GM19468 (cell line): ENCODE results near the gene HACD1.

Experiments
- ATAC-seq: cut with Tn5 transposase; IDR thresholded peaks from one replicate; pipeline ENCODE4 v1.9.1; 2021; ENCODE audit warnings: mild to moderate bottlenecking, moderate library complexity, moderate number of reproducible peaks; ENCODE audit not compliant: unreplicated experiment; ENCODE audit errors: extremely low read depth

HACD1 gene, protein sequence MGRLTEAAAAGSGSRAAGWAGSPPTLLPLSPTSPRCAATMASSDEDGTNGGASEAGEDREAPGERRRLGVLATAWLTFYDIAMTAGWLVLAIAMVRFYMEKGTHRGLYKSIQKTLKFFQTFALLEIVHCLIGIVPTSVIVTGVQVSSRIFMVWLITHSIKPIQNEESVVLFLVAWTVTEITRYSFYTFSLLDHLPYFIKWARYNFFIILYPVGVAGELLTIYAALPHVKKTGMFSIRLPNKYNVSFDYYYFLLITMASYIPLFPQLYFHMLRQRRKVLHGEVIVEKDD

GRCh38 chr10:17617031-17617911 lies at the start of gene HACD1:
HACD1 (minus strand) TSS chr10:17617374; CDS start chr10:17617339, 35 bp downstream.
- ATAC-seq = peak; percentile 28

GRCh38 chr10:17665747-17666146 lies 48.6 kb upstream of the HACD1 start:
- ATAC-seq = no peak

- no peak for ATAC-seq
Measured at GRCh38 chr10:17663450-17663849, 46.3 kb upstream of the HACD1 start.

GRCh38 chr10:17662193-17663138 lies 45.3 kb upstream of the HACD1 start:
- no peak for ATAC-seq

GRCh38 chr10:17661510-17661909 lies 44.3 kb upstream of the HACD1 start:
- ATAC-seq = no peak

- ATAC-seq = no peak
Measured at GRCh38 chr10:17660921-17661320, 43.7 kb upstream of the HACD1 start.

- no peak for ATAC-seq
Measured at GRCh38 chr10:17659365-17659764, 42.2 kb upstream of the HACD1 start.

- no peak for ATAC-seq
Measured at GRCh38 chr10:17657103-17657500, 39.9 kb upstream of the HACD1 start.

- ATAC-seq = peak; percentile 84
Measured at GRCh38 chr10:17655567-17656146, 38.5 kb upstream of the HACD1 start.

GRCh38 chr10:17655009-17655408 lies 37.8 kb upstream of the HACD1 start:
- no peak for ATAC-seq

DNA sequence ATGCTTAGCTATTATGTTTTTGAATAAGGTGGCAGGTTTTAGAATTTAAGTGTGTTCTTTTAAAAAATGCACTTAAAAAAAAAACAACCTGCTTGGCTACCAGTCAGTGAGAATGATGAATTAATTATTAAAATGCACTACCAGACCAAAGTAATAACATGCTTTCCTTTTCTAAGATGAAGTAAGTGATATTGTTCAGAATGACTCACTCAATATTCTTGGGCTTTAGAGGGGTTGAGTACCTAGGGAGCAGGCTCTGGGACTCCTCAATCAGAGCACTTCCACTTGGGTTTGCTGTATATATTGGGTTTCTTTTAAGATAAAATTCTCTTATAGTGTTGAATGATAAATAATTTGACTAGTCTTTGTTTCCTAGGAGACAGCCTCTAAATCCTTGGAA lies 35.4 kb upstream of the HACD1 start:
- no peak for ATAC-seq

DNA sequence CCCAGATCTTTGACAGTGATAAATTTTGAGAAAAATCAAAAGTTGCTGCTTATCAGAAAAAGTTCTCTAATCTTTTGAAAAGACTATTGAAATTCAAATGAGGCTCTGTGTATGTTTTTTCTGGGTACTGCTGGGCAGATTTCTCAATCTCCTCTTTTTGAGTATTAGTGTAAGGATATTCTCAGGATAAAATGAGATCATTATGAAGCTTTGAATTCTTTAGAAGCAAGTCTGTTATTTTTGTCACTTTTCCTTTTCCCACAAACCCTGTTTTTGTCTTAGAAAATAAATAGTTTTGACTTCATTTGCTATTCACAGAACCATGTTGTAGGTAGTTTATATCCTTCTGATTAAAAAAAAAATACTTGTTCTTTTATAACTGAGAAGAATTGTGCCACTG lies 34.7 kb upstream of the HACD1 start:
- ATAC-seq = no peak

DNA sequence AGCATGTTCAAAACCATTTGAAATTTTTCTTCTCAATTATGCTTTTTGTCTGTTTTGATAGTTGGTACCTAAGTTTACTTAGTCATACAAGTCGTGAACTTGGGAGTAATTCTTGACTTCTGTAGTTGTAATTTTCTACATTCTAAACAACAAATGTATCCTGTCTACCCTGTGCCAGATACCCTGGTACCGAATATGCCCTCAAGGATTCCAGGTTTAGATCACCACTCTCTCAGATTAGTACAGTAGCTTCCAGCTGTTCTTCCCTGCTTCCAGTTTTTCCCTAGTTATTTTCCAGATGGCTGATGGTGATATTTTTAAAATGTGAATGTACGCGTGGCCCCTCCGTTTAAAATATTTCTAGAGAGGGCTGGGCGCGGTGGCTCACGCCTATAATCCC lies 33.2 kb upstream of the HACD1 start:
- ATAC-seq = no peak

- ATAC-seq = no peak
Measured at GRCh38 chr10:17649836-17650235, 32.7 kb upstream of the HACD1 start.

GRCh38 chr10:17649052-17649451 lies 31.9 kb upstream of the HACD1 start:
- ATAC-seq = no peak

- ATAC-seq = no peak
Measured at GRCh38 chr10:17648243-17649035, 31.3 kb upstream of the HACD1 start.

GRCh38 chr10:17647326-17647725 lies 30.2 kb upstream of the HACD1 start:
- ATAC-seq = no peak

DNA sequence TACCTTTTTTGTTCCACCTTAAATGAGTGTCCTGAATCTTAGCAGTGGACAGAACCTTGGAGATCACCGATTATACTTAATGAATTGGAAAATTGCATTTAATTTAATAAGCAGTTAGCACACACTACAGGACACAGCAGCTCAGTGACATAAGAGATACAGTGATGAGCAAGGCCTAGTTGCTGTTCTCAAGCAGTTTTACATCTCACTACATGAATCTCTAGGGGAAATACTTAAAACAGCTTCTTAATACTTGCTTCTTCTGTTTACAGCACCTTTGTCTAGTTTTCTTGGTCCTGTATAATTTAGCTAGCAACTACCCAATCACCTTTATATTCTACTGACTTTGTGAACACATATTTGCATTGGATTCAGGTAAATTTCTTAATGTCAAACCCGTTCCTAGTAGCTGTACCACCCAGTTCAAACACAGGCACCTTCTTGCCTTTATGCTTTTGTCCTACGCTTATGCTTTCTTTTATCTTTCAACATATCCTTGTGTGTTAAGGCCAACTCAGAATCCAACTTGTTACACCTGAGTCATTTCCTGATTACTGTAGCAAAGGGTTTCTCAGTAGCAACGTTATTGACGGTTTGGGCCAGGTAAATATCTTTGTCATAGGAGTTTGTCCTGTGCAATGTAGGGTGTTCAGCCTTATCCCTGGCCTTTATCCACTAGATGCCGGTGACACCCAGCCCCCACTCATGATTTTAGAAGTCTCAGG lies 28.6 kb upstream of the HACD1 start:
- ATAC-seq = no peak

DNA sequence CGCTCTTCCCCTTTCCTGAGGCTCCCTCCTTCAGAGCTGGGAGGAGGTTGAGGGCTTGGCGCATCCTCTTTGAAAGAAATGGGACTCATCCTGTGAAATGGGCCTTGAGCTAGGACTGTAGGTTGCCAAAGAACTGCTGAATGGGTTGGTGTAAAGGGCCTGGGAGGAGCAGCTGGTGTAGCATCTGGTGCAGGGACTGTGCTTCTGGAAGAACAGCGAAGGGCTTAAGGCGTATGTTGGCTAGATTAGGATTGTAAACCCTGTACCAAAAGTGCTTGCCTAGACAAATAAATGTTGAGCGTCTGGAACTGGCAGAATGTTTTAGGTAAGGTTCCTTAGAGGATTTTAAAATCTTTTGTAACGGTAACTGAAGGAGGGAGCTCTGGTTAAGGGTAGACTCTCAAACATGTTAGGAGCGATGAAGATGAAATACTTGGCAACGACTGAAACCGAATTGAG lies 27.3 kb upstream of the HACD1 start:
- ATAC-seq = no peak
